B cell (primary cell): ENCODE results near the gene NBPF3.

Source experiments
- CTCF ChIP-seq: fragments of 200-600 bp; IDR thresholded peaks from one replicate; pipeline ENCODE4 v1.8.0; 2022; ENCODE audit warnings: antibody characterized with exemption, mild to moderate bottlenecking
- EZH2 ChIP-seq: IDR thresholded peaks from 2 replicates; pipeline ENCODE4 v1.6.1; 2012; ENCODE audit warnings: borderline replicate concordance, low read depth, mild to moderate bottlenecking, moderate library complexity, low read length; ENCODE audit not compliant: insufficient read depth, poor library complexity, severe bottlenecking

GRCh38 chr1:21439721-21440629 lies at the start of gene NBPF3:
- no peak for TF ChIP-seq CTCF
- TF ChIP-seq EZH2, result no peak
